Measurements from ENCODE around the gene KCNK16.
A peak's percentile ranks its signal among the peaks of the same experiment; 100 is the strongest.

The KCNK16 gene

GRCh38 chr6:39273406-39273821 lies 49.1 kb downstream of the KCNK16 start:
- DNase-seq: no peak

- no peak for DNase-seq
Observed at GRCh38 chr6:39269961-39270360, 52.5 kb downstream of the KCNK16 start.

GRCh38 chr6:39268721-39269120 lies 53.8 kb downstream of the KCNK16 start:
- DNase-seq: no peak

- no peak for DNase-seq
Observed at GRCh38 chr6:39268171-39268570, 54.3 kb downstream of the KCNK16 start.

- DNase-seq: no peak
Observed at GRCh38 chr6:39266782-39267355, 55.6 kb downstream of the KCNK16 start.

- peak; percentile 41 for DNase-seq
Observed at GRCh38 chr6:39266375-39266774, 56.1 kb downstream of the KCNK16 start.

Data from NCI-H1092 treated with DMSO at 0.1 percent for 48 hours (cell line).